Lung (tissue), 12 donors: Measurements from ENCODE around the gene ASAP2. TPM values are rescaled to one million over a fixed set of nuclear protein-coding genes. Genes with fewer than 3 reads are reported as not detected.

ENCODE experiments used
- ATAC-seq: fragments of 200-7000 bp; cut with Tn5 transposase; one replicate; pipeline ENCODE4 v1.9.1; 2020; ENCODE audit warnings: moderate number of reproducible peaks; ENCODE audit not compliant: insufficient read depth, low FRiP score
- DNase-seq, 3 donors: peaks; one replicate each; pipeline ENCODE4 v3.0.0-alpha.2; 2013 to 2017
- H3K27ac ChIP-seq, 2 donors: one replicate each; pipeline ENCODE4 v1.5.1; 2013; ENCODE audit warnings: mild to moderate bottlenecking in 2 of 2, moderate library complexity in 2 of 2, control low read depth in 1 of 2, inconsistent platforms in 1 of 2, low read depth in 1 of 2, low read length in 1 of 2
- H3K27me3 ChIP-seq, 3 donors: one replicate each; pipeline ENCODE4 v1.5.1; 2013; ENCODE audit warnings: low read length in 2 of 3; ENCODE audit not compliant: control insufficient read depth in 3 of 3, insufficient read depth in 3 of 3
- H3K36me3 ChIP-seq, 4 donors: one replicate each; pipeline ENCODE4 v1.5.1; 2013; ENCODE audit warnings: low read length in 4 of 4, mild to moderate bottlenecking in 1 of 4, moderate library complexity in 1 of 4; ENCODE audit not compliant: control insufficient read depth in 4 of 4, insufficient read depth in 4 of 4
- H3K4me1 ChIP-seq, 5 donors: one replicate each; pipeline ENCODE4 v1.5.1; 2013; ENCODE audit warnings: low read length in 5 of 5, mild to moderate bottlenecking in 2 of 5, moderate library complexity in 1 of 5; ENCODE audit not compliant: control insufficient read depth in 5 of 5, insufficient read depth in 5 of 5
- H3K4me3 ChIP-seq: one replicate; pipeline ENCODE4 v1.5.1; 2013; ENCODE audit warnings: mild to moderate bottlenecking, control low read depth, moderate library complexity
- H3K9ac ChIP-seq, 2 donors: one replicate each; pipeline ENCODE4 v1.5.1; 2013; ENCODE audit warnings: low read length in 2 of 2, control low read depth in 1 of 2; ENCODE audit not compliant: insufficient read depth in 1 of 2
- H3K9me3 ChIP-seq, 4 donors: one replicate each; pipeline ENCODE4 v1.5.1; 2013; ENCODE audit warnings: low read length in 3 of 4, mild to moderate bottlenecking in 1 of 4, moderate library complexity in 1 of 4; ENCODE audit not compliant: control insufficient read depth in 4 of 4, insufficient read depth in 3 of 4
- WGBS, 2 donors: extraction: QIAGEN DNeasy Blood & Tissue Kit; methylation state at CpG; one replicate each; pipeline ENCODE4 v1.1.7; 2013; 5-methylcytosine and 5-hydroxymethylcytosine counted together
- polyA plus RNA-seq, 2 donors: library from polyadenylated mRNA; stranded (reverse); fragments of 200-250 nt; gene quantifications; one replicate each; pipeline ENCODE4 v1.2.1, GENCODE V29; 2013
- total RNA-seq, 2 donors: library from RNA; depleted of rRNA in 1 of 2; stranded (reverse); fragments of >200 nt in 1 of 2; gene quantifications; one replicate each; pipeline ENCODE4 v1.2.1, GENCODE V29; 2014 to 2021
- TF ChIP-seq, protein P1 (sequence below): IDR thresholded peaks from 2 replicates; pipeline ENCODE4 v1.5.1; 2012; ENCODE audit warnings: mild to moderate bottlenecking; ENCODE audit errors: control extremely low read depth, extremely low read depth
- donor health status: control.
- donor health status: control.
- donor health status: Bipolar disorder and iron deficiency.
- donor health status: healthy.
- donor health status: DM: yes; HTN: yes; CAD: no.

Gene ASAP2
- total and polyA plus RNA-seq, 4 donors, result 7.4 to 30.9 (median 17.0) TPM

- Histone ChIP-seq H3K9ac (peak overlapping the region; percentile 82 to 92), H3K27me3 (no peaks in the 10 kb centered on the region), H3K4me3 (no peak overlapping the region), H3K4me1 (peaks cover 2 to 26% (median 8%) of the 10 kb centered on the region in 5 donors), H3K27ac (no peak overlapping the region), H3K9me3 (no peaks in the 10 kb centered on the region), H3K36me3 (peaks cover 0 to 13% (median 2%) of the 10 kb centered on the region in 4 donors)
- DNase-seq (no peak), ATAC-seq (no peak)
- WGBS, 2 donors, result 58 to 61% methylated on average over 11 of the region's 11 CpGs
- TF ChIP-seq, protein P1, sequence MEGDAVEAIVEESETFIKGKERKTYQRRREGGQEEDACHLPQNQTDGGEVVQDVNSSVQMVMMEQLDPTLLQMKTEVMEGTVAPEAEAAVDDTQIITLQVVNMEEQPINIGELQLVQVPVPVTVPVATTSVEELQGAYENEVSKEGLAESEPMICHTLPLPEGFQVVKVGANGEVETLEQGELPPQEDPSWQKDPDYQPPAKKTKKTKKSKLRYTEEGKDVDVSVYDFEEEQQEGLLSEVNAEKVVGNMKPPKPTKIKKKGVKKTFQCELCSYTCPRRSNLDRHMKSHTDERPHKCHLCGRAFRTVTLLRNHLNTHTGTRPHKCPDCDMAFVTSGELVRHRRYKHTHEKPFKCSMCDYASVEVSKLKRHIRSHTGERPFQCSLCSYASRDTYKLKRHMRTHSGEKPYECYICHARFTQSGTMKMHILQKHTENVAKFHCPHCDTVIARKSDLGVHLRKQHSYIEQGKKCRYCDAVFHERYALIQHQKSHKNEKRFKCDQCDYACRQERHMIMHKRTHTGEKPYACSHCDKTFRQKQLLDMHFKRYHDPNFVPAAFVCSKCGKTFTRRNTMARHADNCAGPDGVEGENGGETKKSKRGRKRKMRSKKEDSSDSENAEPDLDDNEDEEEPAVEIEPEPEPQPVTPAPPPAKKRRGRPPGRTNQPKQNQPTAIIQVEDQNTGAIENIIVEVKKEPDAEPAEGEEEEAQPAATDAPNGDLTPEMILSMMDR, result no peak
Observed at GRCh38 chr2:9424447-9425164, 218.0 kb downstream of the ASAP2 start.

DNA sequence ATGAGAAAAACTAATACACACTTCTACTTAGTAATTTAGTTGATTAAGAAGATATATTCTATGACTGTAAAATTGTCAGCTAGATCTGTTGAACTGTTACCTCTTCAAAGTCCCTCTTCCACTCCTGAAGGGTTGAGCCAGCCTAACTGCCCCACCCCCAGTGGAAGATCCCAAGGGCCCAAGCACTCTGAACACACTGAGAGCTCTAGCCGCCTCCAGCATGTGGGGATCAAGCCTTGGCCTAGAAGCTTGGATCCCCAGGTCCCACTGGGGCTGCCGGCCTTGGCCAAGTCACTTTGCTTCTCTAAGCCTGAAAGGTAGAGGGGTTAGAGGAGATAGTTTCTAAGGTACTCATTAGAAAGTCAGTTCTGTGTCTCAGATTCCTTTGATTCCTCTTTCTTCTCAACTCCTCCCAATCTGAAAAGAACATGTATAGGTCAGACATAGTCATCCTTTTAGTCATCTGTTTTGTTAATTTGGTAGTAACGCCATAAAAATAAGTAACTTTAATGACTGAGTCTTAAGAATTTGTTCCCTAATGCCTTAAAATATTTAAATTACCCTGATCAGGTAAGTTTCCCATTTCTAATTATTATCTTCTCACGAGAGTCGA is 222.5 kb downstream of the ASAP2 start:
- TF ChIP-seq, protein P1, result no peak
- Histone ChIP-seq H3K27ac (no peak overlapping the region), H3K4me1 (peaks cover 0 to 14% (median 2%) of the 10 kb centered on the region in 5 donors), H3K9ac (no peak overlapping the region), H3K4me3 (no peak overlapping the region), H3K9me3 (no peaks in the 10 kb centered on the region), H3K36me3 (peaks cover 5 to 36% (median 15%) of the 10 kb centered on the region in 4 donors), H3K27me3 (no peaks in the 10 kb centered on the region)
- DNase-seq (no peak), ATAC-seq (no peak)
- WGBS, 2 donors, result 83 to 90% methylated on average over 5 of the region's 5 CpGs

- TF ChIP-seq, protein P1, result no peak
- Histone ChIP-seq H3K27me3 (no peaks in the 10 kb centered on the region), H3K9me3 (no peaks in the 10 kb centered on the region), H3K4me1 (no peaks in the 10 kb centered on the region), H3K9ac (no peak overlapping the region), H3K27ac (no peak overlapping the region), H3K4me3 (no peak overlapping the region), H3K36me3 (peaks cover 5 to 36% (median 19%) of the 10 kb centered on the region in 4 donors)
- 82 to 92% methylated on average over 2 of the region's 2 CpGs for WGBS, 2 donors
- DNase-seq, result no peak
- no peak for ATAC-seq
Observed at GRCh38 chr2:9430316-9431293, 224.0 kb downstream of the ASAP2 start.
